PC-3 (cell line): ENCODE results near the gene PTPRF.

ENCODE experiments used
- CTCF ChIP-seq: fragments of 300-600 bp; sonication (generic); conservative IDR thresholded peaks from 2 replicates; pipeline ENCODE4 v1.5.1; 2017; ENCODE audit warnings: antibody characterized with exemption, low read depth, mild to moderate bottlenecking, low read length
- EZH2 ChIP-seq: fragments of 300-600 bp; sonication (generic); IDR thresholded peaks from one replicate; pipeline ENCODE4 v1.6.1; 2017; ENCODE audit warnings: antibody characterized with exemption, mild to moderate bottlenecking, low read length; ENCODE audit not compliant: unreplicated experiment
- EZH2phosphoT487 ChIP-seq: fragments of 300-600 bp; sonication (generic); IDR thresholded peaks from 2 replicates; pipeline ENCODE4 v1.6.1; 2018; ENCODE audit warnings: mild to moderate bottlenecking, antibody characterized with exemption, low read length, borderline replicate concordance

GRCh38 chr1:43538969-43539368 is 8.3 kb downstream of the PTPRF start:
- TF ChIP-seq CTCF: no peak
- TF ChIP-seq EZH2phosphoT487: no peak
- no peak for TF ChIP-seq EZH2
